SKM-1 treated with dmso at 0.1 percent for 144 hours (cell line): Measurements from ENCODE around the gene UNC13A.

Experiments
- DNase-seq: peaks from one replicate; lab custom pipeline; 2025; ENCODE audit not compliant: unreplicated experiment; lab: John Stamatoyannopoulos, UW

Gene UNC13A

GRCh38 chr19:17629760-17630159 lies 58.4 kb downstream of the UNC13A start:
- no peak for DNase-seq

GRCh38 chr19:17627921-17628320 lies 60.2 kb downstream of the UNC13A start:
- DNase-seq: no peak

GRCh38 chr19:17627161-17627560 lies 61.0 kb downstream of the UNC13A start:
- no peak for DNase-seq

- DNase-seq: no peak
Measured at GRCh38 chr19:17626456-17627015, 61.6 kb downstream of the UNC13A start.

GRCh38 chr19:17625980-17626379 lies 62.2 kb downstream of the UNC13A start:
- DNase-seq: no peak

- DNase-seq: no peak
Measured at GRCh38 chr19:17625043-17625442, 63.1 kb downstream of the UNC13A start.

- DNase-seq: no peak
Measured at GRCh38 chr19:17624314-17624991, 63.7 kb downstream of the UNC13A start.

- DNase-seq: no peak
Measured at GRCh38 chr19:17623224-17623935, 64.8 kb downstream of the UNC13A start.

- DNase-seq: no peak
Measured at GRCh38 chr19:17620696-17621095, 67.5 kb downstream of the UNC13A start.

GRCh38 chr19:17618936-17619335 lies 69.2 kb downstream of the UNC13A start:
- no peak for DNase-seq

- DNase-seq: no peak
Measured at GRCh38 chr19:17618281-17618903, 69.8 kb downstream of the UNC13A start.

GRCh38 chr19:17617807-17618192 lies 70.4 kb downstream of the UNC13A start:
- DNase-seq: no peak

- DNase-seq: no peak
Measured at GRCh38 chr19:17616961-17617806, 71.0 kb downstream of the UNC13A start.

GRCh38 chr19:17616686-17616960 lies 71.5 kb downstream of the UNC13A start:
- DNase-seq: no peak

- no peak for DNase-seq
Measured at GRCh38 chr19:17615889-17616685, 72.1 kb downstream of the UNC13A start.

- DNase-seq: no peak
Measured at GRCh38 chr19:17614476-17614875, 73.7 kb downstream of the UNC13A start.

- no peak for DNase-seq
Measured at GRCh38 chr19:17611462-17612244, 76.5 kb downstream of the UNC13A start.

- DNase-seq: peak; percentile 55
Measured at GRCh38 chr19:17610384-17610783, 77.8 kb downstream of the UNC13A start.

GRCh38 chr19:17607936-17608335 lies 80.2 kb downstream of the UNC13A start:
- no peak for DNase-seq
